Measurements from ENCODE around the gene ART5. TPM values are rescaled to one million over a fixed set of nuclear protein-coding genes. Genes with fewer than 3 reads are reported as not detected.
A peak's percentile ranks its signal among the peaks of the same experiment; 100 is the strongest.

ART5 gene
- total and polyA plus RNA-seq, 8 donors, result 0.24 to 2.2 (median 1.3) TPM

DNA sequence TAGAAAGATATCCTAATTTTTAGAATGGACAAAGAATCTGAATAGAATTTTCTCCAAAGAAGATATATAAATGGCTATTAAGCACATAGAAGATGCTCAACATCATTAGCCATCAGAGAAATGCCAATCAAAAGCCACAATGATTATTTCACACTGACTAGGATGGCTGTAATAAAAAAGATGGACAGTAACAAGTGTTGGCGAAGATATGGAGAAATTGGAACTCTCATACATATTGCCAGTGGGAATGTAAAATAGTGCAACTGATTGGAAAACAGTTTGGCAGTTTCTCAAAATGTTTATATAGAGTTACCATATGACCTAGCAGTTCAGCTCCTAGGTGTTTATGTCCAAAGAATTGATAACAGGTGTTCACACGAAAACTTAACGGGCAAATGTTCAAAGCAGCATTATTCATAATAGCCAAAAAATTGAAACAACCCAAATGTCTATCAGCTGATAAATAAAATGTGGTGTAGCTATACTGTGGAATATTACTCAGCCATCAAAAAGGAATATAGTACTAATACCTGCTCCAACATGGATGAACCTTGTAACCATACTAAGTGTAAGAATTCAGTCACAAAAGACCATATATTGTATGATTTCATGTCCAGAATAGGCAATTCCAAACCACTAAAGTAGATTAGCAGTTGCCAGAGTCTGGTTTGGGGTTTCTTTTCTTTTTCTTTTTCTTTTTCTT lies 29.7 kb downstream of the ART5 start:
- H3K27me3 ChIP-seq, result no peaks in the 10 kb centered on the region
- DNase-seq, result no peak
- TF ChIP-seq, protein P1, sequence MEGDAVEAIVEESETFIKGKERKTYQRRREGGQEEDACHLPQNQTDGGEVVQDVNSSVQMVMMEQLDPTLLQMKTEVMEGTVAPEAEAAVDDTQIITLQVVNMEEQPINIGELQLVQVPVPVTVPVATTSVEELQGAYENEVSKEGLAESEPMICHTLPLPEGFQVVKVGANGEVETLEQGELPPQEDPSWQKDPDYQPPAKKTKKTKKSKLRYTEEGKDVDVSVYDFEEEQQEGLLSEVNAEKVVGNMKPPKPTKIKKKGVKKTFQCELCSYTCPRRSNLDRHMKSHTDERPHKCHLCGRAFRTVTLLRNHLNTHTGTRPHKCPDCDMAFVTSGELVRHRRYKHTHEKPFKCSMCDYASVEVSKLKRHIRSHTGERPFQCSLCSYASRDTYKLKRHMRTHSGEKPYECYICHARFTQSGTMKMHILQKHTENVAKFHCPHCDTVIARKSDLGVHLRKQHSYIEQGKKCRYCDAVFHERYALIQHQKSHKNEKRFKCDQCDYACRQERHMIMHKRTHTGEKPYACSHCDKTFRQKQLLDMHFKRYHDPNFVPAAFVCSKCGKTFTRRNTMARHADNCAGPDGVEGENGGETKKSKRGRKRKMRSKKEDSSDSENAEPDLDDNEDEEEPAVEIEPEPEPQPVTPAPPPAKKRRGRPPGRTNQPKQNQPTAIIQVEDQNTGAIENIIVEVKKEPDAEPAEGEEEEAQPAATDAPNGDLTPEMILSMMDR (IDR thresholded peaks at IDR 0.05), result no peak
- H3K4me1 ChIP-seq, result peaks cover 5 to 20% of the 10 kb centered on the region in 2 donors
- intact Hi-C loops (cut with DNase I), result no loop called here
- no peaks in the 10 kb centered on the region for H3K9me3 ChIP-seq
- H3K27ac ChIP-seq, result no peak overlapping the region
- no peaks in the 10 kb centered on the region for H3K36me3 ChIP-seq
- H3K4me3 ChIP-seq, result no peak overlapping the region
- no peak for ATAC-seq

DNA sequence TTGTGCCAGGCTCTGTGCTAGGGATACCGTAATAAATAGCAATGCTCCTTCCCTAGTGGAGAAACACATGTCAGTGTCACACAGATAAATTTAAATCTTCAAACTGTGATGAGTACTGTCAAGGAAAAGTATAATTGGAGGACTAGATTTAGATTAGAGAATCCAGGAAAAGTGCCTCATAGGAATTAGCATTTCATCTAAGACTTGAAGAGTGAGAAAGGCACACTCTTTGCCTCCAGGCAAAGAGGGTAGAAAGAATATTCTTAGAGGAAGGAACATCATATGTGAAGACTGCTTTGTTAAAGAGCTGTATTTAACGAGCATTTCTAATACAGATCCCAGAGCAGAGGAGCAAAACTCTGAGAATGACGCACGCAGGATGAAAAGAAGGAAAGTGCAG lies 30.9 kb downstream of the ART5 start:
- Histone ChIP-seq H3K4me1 (peaks cover 5 to 20% of the 10 kb centered on the region in 2 donors), H3K4me3 (no peak overlapping the region), H3K27ac (no peak overlapping the region), H3K9me3 (no peaks in the 10 kb centered on the region), H3K36me3 (no peaks in the 10 kb centered on the region), H3K27me3 (no peaks in the 10 kb centered on the region)
- no peak for ATAC-seq
- no peak for DNase-seq
- TF ChIP-seq, protein P1 (IDR thresholded peaks at IDR 0.05), result no peak
- intact Hi-C loops (cut with DNase I), result no loop called here

DNA sequence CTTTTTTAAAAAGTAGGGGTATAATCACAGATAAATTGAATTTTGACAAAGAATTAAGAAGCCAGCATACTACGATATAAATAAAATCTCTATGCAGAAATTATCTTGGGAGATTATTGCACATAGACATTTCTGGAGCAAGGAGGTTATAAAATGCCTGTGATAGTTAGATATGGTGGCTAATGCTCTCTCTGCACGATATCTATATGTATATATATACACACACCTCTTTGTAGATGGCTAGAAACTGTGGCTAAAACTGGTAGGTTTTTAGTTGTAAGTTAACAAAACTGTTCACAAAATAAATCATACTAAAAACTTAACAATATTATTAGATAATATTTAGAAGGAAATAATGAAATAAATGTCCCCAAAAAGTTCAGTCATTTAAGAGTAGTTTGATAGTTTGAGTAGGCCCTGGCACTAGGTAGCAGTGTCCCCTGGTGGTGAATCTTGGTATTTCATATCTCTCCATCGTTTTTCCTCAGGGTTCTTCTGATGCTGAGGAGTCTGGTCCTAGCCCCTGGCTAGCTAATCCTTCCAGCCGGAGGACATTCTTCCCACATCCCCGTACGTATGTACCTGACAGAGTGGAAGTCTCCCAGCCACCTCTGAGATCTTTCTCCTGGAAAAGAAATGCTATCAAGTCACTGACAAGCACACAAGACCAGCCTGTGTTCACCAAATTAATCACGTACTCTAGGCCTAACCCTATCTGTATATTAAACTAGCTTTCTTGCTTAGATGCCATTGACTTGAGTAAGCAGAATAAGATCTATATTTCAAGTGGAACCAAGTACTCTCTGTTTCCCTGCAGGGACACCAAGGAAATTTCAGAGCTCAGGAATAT lies 32.2 kb downstream of the ART5 start:
- Histone ChIP-seq H3K4me3 (no peak overlapping the region), H3K27me3 (no peaks in the 10 kb centered on the region), H3K27ac (no peak overlapping the region), H3K36me3 (no peaks in the 10 kb centered on the region), H3K9me3 (no peaks in the 10 kb centered on the region), H3K4me1 (peaks cover 5 to 13% of the 10 kb centered on the region in 2 donors)
- ATAC-seq (peak; percentile 58), DNase-seq (peak in 2 of 4 donors; percentile 14 to 52)
- TF ChIP-seq, protein P1 (IDR thresholded peaks at IDR 0.05), result peak; percentile 73 to 92
- intact Hi-C loops (cut with DNase I), result no loop called here

DNA sequence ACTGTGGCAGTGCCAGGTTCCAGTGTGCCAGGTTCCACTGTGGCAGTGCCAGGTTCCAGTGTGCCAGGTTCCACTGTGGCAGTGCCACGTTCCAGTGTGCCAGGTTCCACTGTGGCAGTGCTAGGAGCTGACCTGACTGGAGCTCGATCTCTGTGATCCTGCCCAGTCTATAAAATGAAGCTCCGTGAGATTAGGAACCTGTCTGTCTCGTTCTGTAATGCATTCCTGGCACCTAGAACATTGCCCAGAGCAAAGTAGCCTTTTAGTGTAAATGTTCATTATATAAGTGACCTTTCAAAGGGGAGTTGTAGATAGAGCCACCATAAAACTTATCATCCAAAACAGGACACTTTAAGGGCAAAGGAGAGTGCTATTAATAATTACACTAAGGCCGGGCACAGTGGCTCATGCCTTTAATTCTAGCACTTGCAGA lies 36.0 kb downstream of the ART5 start:
- Histone ChIP-seq H3K27me3 (no peaks in the 10 kb centered on the region), H3K36me3 (no peaks in the 10 kb centered on the region), H3K4me3 (no peak overlapping the region), H3K9me3 (no peaks in the 10 kb centered on the region), H3K27ac (no peak overlapping the region), H3K4me1 (no peaks in the 10 kb centered on the region)
- ATAC-seq (no peak), DNase-seq (no peak)
- intact Hi-C loops (cut with DNase I), result no loop called here
- TF ChIP-seq, protein P1 (IDR thresholded peaks at IDR 0.05), result no peak

GRCh38 chr11:3605283-3605662 lies 36.5 kb downstream of the ART5 start:
- Histone ChIP-seq H3K36me3 (no peaks in the 10 kb centered on the region), H3K4me1 (no peaks in the 10 kb centered on the region), H3K9me3 (no peaks in the 10 kb centered on the region), H3K27me3 (no peaks in the 10 kb centered on the region), H3K27ac (no peak overlapping the region), H3K4me3 (no peak overlapping the region)
- intact Hi-C loops (cut with DNase I), result no loop called here
- DNase-seq (no peak), ATAC-seq (no peak)
- TF ChIP-seq, protein P1 (IDR thresholded peaks at IDR 0.05), result no peak
